HG03108 (cell line): Measurements from ENCODE around the gene REEP1.

Experiments used
- ATAC-seq: cut with Tn5 transposase; IDR thresholded peaks from one replicate; pipeline ENCODE4 v1.9.1; 2021; ENCODE audit warnings: moderate library complexity; ENCODE audit not compliant: unreplicated experiment

REEP1 gene, protein sequence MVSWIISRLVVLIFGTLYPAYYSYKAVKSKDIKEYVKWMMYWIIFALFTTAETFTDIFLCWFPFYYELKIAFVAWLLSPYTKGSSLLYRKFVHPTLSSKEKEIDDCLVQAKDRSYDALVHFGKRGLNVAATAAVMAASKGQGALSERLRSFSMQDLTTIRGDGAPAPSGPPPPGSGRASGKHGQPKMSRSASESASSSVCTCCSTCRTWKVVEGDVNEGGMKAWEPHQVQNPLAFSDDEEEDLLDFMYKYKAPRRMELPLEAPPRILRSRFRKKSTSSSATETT

DNA sequence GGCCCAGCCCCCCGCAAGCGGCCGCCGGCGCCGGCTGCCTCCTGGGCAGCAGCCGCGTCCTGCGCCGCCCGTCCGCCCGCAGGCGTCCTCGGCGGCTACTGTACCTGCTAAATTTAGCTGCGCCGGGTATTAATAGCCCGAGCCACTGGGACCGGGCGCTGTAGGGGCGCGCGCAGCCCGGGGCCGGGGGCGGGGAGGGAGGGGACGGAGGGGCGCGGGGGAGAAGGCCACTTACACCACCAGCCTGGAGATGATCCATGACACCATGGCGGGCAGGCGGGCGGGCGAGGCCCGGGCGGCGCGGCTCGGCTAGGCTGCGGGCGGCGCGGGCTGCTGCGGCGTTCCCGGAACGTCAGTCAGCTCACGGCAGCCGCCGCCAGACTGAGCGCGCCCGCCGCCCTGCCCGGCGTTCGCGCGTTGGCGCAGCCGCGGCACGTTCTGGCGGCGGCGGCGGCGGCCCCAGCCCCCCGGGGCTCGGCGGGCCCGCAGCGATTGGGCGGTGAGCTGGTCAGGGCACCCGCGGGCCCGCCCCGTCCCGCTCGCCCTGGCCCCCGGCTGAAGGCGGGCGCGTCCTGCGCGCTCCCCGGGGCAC, at the start of gene REEP1:
Gene REEP1, minus strand, starts transcription at position 383 of the 592 bp plus-strand sequence. Its CDS starts 116 bp downstream, at position 267.
- ATAC-seq: no peak

DNA sequence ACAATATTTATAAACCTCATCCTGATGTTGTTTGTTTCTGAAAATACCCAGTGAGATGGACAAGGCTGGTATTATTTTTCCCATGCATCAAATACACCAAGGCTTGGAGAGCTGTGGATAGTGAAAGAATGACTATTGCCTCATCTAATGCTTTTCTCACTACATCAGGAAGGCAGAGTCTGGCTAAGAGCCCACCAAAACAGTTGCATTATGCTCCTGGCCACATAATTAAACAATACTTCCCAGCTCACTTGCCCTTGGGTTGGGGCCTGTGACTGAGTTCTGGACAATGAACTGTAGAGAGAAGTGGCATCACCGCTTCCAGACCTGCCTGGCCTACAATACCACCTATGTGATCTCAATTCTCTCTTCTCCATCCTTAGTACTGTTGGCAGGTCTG, 46.4 kb upstream of the REEP1 start:
- ATAC-seq: no peak

DNA sequence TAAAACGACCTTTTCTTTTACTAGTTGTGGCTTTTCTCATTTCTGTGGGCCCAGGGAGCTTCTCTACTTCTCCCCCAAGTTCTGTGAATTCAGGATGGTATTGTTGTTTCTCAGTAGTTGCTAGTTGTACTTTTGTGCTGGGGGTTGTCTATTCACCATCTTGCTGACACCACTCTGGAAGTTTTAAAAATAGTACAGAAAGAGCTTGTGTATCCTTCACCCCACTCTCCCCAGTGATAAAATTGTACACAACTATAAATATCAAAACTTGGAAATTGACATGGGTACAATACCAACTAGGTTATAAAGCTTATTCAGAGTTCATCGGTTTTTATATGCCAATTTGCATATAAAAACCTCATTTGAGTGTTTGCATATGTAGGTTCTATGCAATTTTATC, 45.3 kb upstream of the REEP1 start:
- no peak for ATAC-seq

DNA sequence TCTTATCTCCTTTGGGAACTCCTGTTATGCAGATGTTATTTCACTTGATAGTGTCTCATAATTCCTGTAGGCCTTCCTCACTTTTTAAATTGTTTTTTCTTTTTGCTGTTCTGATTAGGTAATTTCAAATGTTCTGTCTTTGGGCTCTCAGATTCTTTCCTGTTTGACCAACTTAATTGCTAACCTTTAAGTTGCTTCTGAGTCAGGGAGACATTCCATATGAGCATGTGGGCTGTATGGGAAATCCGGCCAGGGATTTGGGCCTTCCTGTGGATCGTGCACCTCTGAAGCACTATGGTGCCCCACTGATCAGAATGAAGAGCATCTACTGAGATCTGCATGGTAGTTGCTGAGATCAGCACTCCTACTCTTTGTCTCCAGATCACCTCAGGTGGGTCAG, 44.7 kb upstream of the REEP1 start:
- no peak for ATAC-seq

DNA sequence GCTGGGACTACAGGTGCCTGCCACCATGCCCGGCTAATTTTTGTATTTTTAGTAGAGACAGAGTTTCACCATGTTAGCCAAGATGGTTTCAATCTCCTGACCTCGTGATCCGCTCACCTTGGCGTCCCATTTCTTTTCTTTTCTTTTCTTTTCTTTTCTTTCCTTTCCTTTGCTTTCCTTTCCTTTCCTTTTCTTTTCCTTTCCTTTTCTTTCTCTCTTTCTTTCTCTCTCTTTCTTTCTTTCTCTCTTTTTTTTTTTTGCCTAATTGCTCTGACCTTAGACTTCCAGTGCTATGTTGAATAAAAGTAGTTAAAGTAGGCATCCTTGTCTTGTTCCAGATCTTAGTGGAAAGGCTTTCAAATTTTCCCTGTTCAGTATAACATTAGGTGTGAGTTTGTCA, 41.0 kb upstream of the REEP1 start:
- ATAC-seq: no peak

DNA sequence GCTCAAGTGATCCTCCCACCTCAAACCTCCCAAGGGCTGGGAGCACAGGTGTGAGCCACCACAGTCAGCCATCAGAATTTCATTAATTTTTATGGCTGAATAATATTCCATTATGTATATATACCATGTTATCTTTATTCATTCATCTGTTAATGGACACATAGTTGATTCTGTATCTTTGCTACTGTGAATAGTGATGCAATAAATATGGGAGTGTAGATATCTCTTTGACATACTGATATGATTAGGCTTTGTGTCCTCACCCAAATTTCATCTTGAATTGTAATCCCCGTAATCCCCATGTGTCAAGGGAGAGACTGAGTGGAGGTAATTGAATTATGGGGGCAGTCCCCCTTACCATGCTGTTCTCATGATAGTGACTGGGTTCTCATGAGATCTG, 38.2 kb upstream of the REEP1 start:
- no peak for ATAC-seq

DNA sequence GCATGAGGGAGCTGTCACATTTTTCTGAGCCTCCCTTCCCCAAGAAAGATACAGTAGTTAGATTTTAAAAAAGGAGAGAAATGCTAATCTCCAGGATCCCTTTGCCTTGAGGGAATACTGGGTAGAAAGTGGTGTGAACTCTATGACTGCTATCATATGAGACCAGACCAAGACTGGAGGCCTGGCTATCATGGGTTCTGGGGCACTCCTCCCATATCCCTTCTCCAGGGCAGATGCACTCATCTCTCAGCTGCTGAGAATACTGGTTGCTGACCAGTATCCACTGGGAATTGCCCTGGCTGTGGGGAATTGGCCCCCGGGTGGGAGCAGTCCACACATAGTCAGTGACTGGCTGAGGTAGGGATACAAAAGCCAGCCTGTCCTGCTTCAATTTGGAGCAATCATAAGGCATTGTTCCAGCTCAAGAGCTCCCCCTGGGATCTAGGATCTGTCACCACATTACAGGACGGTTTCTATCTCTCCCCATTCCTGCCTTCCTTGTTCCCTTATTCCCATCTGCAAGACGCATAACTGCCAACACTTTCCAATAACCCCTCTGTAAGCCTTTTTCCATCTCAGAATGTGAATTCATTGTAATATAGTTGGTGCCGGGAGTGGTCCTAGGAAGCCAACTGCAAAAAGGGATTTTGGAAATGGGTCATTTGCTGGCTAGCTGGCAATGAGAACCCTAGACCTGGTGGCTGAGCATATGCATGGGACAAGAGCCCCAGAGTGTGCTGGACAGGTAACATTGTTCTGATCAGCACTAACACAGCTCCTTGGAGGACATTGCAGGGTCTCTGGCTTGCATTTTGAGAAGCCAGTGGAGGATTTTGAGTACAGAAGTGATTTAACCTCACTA, 35.4 kb upstream of the REEP1 start:
- ATAC-seq: no peak

DNA sequence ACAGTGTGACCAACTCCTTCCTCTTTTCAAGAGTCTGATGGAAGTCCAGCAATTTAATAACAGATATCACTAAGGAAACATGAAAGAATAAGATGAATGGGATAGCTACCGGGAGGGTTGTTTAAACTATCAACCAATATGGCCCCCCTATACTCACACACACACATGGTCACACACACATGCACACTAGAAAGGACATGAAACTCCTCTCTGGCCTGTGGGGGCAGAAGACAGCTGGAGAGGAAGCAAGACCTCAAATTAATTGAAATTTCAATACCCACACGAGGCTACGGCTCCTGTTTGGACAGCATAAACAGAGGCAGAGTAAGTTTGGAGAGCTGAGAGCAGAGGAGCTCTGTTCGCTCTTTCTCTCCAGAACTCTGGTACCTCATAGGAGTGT, 34.7 kb upstream of the REEP1 start:
- ATAC-seq: no peak

DNA sequence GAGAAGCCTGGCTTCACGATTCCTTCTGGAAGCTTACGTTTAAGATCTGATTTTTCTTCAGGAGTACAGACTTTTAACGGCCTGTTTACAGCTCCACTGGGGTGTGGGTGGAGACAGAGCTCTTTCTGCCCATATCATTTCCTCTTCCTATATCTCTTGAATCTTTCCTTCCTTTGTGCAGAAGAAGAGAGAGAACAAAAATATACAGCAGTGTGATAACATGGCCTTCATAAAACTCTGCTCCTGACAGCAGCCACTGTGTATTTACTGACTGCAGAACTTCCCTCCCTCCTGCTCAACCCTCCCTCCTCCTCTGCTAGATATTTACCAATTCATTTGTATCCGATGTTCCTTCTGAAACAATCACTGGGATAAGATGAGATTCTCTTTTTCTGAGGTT, 34.1 kb upstream of the REEP1 start:
- no peak for ATAC-seq

DNA sequence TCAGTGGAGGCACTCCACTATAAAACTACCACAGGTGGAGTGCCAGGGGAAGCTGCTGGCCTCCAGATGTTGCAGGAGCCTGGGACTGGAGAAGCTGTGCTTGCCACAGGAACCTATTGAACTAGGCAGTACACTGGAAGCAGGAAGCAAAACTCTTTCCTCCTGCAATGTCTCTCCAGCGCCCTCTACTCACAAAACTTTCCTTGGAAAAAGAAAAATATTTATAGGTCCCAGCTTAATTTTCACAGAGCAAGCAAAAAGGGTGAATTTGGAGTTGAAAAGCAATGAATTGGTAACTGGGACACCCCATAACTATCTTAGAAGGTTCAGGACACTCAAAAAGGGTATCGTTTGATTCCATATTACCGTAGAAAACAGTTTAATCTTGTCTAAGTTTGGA, 33.2 kb upstream of the REEP1 start:
- ATAC-seq: no peak

DNA sequence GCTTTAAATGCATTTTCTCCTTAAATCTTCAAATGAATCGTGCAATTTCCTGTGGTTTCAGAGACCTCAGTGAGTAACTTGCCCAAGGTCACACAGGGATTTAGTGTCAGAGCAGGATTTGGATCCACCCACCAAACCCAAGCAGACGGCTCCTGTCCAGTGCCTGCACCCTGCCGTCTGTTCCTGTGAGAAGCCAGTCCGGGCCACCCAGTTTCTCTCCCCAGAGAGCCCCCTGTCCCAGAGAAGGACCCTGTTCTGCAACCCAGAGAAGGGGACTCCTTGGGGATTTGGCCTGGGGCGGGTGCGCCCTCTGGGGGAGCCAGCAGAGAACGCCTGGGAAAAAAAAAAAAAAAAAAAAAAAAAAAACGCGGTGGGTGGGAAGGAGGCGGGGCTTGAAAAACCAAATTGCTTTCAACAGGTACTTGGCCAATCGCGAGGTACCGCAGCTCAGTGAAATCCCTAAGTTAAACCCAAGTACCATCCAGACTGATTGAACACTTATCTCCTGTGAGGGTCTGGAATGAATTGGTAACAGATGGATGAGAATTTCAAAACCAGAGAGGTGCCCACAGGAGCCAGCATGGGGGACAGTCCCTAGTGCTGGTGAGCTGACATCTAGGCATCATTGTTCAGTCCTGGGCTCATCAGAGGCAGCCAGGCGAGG, 30.9 kb upstream of the REEP1 start:
- no peak for ATAC-seq

DNA sequence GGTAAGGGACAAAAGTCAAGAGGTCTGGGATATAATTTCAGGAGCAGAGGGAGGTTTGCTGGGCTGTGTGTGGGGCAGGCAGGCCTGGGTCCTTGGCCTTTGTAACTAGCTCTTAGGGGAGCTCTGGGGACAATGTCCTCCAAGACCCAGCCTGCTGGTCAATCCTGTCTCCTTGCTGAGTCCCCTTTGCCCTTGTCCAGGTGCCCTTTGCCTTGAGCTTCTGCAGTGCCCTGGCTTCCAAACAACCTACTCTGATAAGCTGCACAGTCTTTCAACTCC, 30.0 kb upstream of the REEP1 start:
- no peak for ATAC-seq

DNA sequence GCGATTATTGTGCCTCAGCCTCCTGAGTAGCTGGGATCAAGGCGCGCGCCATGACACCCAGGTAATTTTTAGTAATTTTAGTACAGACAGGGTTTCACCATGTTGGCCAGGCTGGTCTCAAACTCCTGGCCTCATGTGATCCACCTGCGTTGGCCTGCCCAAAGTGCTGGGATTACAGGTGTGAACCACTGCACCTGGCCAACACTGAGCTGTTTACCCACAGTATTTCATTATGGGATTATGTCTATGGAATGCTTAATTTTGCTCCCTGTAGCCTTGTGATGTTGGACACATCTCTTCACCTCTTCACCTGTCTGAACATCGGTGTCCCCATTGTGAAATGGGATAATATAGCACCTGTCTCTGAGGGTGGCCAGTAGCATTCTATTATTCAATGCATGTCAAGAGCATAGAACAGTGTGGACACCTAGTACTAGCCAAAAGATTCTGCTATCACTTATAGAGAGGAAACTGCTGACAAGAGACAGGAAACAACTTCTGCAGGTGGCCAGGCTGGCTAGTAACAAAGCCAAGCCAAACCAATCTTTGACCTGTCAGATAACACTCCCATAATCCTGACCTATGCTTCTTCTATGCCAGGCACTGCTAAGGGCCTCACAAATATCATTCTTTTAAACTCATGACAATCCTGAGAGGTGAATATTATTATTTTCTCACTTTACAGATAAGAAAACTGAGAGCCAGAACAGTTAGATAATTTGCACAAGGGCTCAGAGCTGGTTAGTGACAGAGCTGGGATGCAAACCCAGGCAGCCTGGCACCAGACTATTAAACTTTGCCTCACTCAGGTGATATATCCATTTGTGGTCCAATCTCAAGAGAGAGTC, 29.4 kb upstream of the REEP1 start:
- ATAC-seq: no peak

DNA sequence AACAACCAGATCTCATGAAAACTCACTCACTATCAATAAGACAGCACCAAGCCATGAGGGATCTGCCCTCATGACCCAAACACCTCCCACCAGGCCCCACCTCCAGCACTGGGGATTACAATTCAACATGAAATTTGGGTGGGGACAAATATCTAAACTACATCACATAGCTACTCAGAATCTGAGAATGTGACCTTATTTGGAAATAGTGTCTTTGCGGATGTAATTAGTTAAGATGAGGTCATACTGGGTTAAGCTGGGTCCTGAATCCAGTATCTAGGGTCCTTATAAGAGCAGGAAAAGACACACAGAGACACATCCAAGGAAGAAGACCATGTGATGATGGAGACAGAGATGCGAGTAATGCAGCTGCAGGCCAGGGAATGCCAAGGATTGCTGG, 27.5 kb upstream of the REEP1 start:
- no peak for ATAC-seq

DNA sequence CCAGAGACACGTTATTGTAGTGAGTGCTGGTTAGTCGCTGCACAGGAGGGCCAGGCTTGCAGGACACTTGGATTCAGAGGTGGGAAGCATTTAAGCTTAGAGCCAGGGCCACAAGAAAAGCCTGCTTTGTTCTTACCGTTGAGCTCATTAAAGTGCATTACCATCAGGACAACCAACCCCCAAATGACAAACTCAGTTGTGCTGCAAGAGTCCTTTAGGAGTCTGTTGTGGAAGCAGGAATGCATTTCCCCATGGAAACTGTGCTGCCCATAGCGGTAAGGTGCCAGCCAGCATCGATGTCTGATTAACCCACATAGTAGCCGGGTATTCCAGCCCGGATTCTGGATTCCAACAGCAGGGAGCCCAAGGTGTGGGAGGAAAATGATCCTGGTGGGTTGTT, 23.4 kb upstream of the REEP1 start:
- ATAC-seq: no peak

DNA sequence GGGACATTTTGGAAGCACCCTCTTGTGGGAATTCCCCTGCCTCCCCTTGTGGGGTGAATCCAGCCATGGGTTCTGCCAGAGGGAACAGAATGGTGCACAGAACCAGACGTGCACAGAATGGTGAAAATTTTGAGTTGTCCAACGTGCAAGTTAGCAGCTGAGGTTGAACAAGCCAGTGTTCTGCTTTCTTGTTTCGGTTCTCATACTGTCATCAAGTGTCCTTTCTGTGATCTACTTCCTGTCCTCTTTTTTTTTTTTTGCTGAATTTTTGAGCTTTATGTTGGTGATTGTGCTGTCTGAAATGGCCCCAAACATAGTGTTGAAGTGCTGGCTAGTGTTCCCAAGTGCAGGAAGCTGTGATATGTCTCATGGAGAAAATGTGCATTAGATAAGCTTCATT, 21.5 kb upstream of the REEP1 start:
- ATAC-seq: peak; percentile 90

DNA sequence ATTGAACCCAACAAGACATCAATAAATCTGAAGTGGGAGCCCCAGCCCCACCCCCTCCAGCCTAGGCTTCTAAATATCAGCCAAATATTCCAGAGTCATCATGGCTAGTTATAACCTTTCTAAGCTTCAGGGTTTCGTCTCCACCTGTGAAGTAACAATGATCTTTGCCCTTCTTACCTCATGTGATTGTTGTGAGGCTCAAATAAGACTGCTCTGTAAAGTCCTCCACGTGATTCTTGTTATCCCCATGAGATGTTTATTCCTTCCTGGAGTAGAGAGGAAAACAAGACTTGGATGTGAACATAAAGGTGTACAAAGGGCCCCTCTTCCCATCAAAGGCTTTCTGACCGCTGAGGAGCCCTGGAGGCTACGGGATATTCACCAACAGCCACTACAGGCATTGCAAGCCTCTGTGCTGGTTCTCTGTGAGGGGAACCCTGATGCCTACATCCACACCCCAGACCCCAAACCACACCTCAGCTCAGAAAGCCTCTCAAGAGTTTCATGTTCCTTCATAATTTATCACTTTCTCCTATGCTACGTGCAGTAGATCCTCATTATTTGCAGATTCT, 20.1 kb upstream of the REEP1 start:
- ATAC-seq: no peak

DNA sequence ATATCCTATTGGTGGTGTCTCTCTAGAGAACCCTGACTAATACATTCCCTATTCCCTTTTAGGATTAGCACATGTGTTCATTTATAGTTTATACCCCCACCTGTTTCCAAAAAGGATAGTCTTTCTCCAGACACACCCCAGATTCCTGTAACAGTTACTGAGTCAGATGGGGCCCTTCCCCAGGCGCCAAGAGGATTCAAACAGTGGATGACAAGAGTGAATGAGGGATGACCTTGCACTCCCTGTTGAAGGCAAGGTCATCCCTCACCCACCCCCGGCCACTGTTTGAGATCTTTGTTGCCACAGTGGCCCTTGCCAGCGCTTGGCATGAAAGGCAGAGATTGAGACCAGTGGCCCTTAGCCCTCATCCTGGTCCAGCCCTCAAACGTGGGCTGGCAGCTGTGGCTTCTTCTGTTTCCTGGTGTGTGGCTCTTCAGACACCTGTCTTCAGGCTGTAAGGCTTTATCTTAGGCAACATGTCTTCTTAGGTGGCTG, 15.3 kb upstream of the REEP1 start:
- no peak for ATAC-seq

DNA sequence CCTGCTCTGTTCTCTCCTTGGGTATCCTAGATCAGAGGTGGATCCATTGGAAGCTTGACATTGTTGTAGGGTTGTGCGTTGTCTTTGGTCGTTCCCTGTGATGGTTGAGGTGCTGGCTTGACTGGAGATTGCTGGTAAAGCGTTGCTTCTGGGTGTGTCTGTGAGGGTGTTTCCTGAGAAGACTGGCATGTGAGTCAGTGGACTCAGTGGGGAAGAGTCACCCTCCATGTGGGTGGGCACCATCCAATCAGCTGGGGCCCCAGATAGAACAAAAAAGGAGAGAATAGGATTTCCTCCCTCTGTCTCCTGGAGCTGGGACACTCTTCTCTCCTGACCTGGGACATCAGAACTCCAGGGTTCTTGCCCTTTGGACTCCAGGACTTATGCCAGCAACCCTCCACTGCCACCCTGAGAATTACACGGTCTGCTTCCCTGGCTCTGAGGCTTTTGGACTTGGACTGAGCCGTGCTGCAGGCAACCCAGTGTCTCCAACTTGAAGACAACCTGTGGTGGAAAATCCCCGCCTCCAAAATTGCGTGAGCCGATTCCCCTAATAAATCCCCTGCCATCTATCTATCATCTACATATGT, 14.8 kb upstream of the REEP1 start:
- ATAC-seq: no peak

DNA sequence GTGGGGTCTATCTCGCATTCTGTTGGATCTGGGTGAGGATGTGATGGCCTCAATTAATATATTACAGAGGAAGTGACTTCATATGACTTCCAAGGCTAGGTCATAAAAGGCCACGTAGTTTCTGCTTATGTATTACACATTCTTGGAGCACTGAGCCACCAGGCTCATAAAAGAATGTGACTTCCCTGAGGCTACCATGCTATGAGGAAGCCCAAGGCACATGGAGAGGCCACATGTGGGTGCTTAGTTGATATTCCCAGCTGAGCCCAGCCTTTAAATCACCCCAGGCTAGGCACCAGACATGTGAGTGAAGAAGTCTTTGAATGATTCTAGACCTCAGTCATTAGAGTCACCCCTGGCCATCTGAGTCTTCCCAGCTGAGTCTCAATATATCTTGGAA, 13.3 kb upstream of the REEP1 start:
- no peak for ATAC-seq
